ENCODE data around the gene PLSCR3.

DNA sequence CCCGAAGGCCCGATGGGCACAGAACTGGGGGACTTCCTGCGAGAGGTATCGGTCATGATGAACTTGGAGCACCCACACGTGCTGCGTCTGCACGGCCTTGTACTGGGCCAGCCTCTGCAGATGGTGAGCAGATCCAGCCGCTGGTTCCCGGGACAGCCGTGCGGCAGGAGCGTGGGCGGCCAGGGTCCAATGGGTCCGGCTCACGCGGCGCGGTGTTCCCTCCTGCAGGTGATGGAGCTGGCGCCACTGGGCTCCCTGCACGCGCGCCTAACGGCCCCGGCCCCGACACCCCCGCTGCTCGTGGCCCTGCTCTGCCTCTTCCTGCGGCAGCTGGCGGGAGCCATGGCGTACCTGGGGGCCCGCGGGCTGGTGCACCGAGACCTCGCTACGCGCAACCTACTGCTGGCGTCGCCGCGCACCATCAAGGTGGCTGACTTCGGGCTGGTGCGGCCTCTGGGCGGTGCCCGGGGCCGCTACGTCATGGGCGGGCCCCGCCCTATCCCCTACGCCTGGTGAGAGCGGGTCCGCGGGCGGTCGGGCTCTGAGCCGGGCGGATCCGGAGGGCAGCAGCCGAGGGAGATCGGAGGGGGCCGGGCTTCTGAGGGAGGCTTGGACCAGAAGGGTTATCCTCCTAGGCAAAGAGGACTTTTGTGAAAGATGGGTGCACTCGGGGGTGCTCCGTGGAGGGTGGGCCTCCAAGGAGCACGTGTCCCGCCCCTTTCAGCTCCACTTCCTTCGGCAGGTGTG, 10.4 kb downstream of the PLSCR3 start:
- TF ChIP-seq, protein P1, sequence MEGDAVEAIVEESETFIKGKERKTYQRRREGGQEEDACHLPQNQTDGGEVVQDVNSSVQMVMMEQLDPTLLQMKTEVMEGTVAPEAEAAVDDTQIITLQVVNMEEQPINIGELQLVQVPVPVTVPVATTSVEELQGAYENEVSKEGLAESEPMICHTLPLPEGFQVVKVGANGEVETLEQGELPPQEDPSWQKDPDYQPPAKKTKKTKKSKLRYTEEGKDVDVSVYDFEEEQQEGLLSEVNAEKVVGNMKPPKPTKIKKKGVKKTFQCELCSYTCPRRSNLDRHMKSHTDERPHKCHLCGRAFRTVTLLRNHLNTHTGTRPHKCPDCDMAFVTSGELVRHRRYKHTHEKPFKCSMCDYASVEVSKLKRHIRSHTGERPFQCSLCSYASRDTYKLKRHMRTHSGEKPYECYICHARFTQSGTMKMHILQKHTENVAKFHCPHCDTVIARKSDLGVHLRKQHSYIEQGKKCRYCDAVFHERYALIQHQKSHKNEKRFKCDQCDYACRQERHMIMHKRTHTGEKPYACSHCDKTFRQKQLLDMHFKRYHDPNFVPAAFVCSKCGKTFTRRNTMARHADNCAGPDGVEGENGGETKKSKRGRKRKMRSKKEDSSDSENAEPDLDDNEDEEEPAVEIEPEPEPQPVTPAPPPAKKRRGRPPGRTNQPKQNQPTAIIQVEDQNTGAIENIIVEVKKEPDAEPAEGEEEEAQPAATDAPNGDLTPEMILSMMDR (IDR thresholded peaks at IDR 0.05), result no peak
- no peak for TF ChIP-seq POLR2A (IDR thresholded peaks at IDR 0.05)
